Heart left ventricle (tissue), 16 donors: ENCODE data around the gene ADM. TPM values are rescaled to one million over a fixed set of nuclear protein-coding genes. Genes with fewer than 3 reads are reported as not detected.
A peak's percentile ranks its signal among the peaks of the same experiment; 100 is the strongest.

Experiments
- ATAC-seq, 4 donors: fragments of 200-7000 bp; cut with Tn5 transposase; one replicate each; pipeline ENCODE4 v1.9.1; 2020 to 2022; ENCODE audit warnings: moderate library complexity in 4 of 4, mild to moderate bottlenecking in 3 of 4, moderate number of reproducible peaks in 1 of 4
- DNase-seq, 5 donors: peaks; one replicate each; pipeline ENCODE4 v3.0.0-alpha.2; 2020
- H3K27ac ChIP-seq, 12 donors: fragments of 200-600 bp; sonication (generic) in 4 of 12; one replicate each; pipeline versions ENCODE4 v1.5.0 to v1.8.0; 2016 to 2022; ENCODE audit warnings: mild to moderate bottlenecking in 2 of 12
- H3K27me3 ChIP-seq, 9 donors: fragments of 200-600 bp; sonication (generic) in 2 of 9; one replicate each; pipeline versions ENCODE4 v1.5.1 to v1.8.0; 2016 to 2022; ENCODE audit warnings: mild to moderate bottlenecking in 3 of 9
- H3K36me3 ChIP-seq, 9 donors: fragments of 200-600 bp; sonication (generic) in 2 of 9; one replicate each; pipeline versions ENCODE4 v1.5.0 to v1.8.0; 2018 to 2022; ENCODE audit warnings: mild to moderate bottlenecking in 2 of 9
- H3K4me1 ChIP-seq, 12 donors: fragments of 200-600 bp; sonication (generic) in 4 of 12; one replicate each; pipeline versions ENCODE4 v1.5.0 to v1.8.0; 2016 to 2022; ENCODE audit warnings: mild to moderate bottlenecking in 3 of 12
- H3K4me3 ChIP-seq, 12 donors: fragments of 200-600 bp; sonication (generic) in 4 of 12; one replicate each; pipeline versions ENCODE4 v1.5.0 to v1.8.0; 2017 to 2022; ENCODE audit warnings: mild to moderate bottlenecking in 9 of 12, moderate library complexity in 4 of 12
- H3K9me3 ChIP-seq, 12 donors: fragments of 200-600 bp; sonication (generic) in 4 of 12; one replicate each; pipeline versions ENCODE4 v1.5.0 to v1.8.0; 2016 to 2022; ENCODE audit warnings: mild to moderate bottlenecking in 1 of 12
- POLR2A ChIP-seq, 2 donors: fragments of 450-650 bp; IDR thresholded peaks; one replicate each; pipeline ENCODE4 v1.6.1; 2017; ENCODE audit warnings: antibody characterized with exemption in 2 of 2, mild to moderate bottlenecking in 2 of 2, moderate library complexity in 2 of 2
- WGBS, 4 donors: extraction: QIAGEN DNeasy Blood & Tissue Kit in 2 of 4; methylation state at CpG; one replicate each; pipeline versions ENCODE4 v1.1.5 to v1.1.7; 2013 to 2018; 5-methylcytosine and 5-hydroxymethylcytosine counted together
- intact Hi-C, 10 donors: fragments of 100-400 bp; cut with DNase I; formaldehyde crosslinking; loops; one replicate each; pipeline versions ENCODE4 v1.11.1 to v1.14.2; 2022
- polyA plus RNA-seq, 2 donors: library from polyadenylated mRNA; stranded (reverse); fragments of 200-250 nt; gene quantifications; one replicate each; pipeline ENCODE4 v1.2.3, GENCODE V29; 2013
- total RNA-seq, 9 donors: library from RNA; depleted of rRNA in 2 of 9; stranded (reverse); fragments of >200 nt in 2 of 9; fragmentation: NEBNext Ultra II Directional in 3 of 9; extraction: Animal tissue kit (Norgen Biotek cat#: 25700) in 3 of 9; gene quantifications; one replicate each; pipeline versions ENCODE4 v1.1.0 to v1.2.4, GENCODE V29; 2016 to 2023
- TF ChIP-seq, protein P1 (sequence below), 12 donors: fragments of 200-600 bp; sonication (generic) in 4 of 12; IDR thresholded peaks; one replicate each; pipeline versions ENCODE4 v1.5.0 to v1.8.0; 2018 to 2022; ENCODE audit warnings: antibody characterized with exemption in 12 of 12, mild to moderate bottlenecking in 5 of 12
- donor health status: ischemic (EF 13 %, LVEDD 7.1; RV severe dilation, severe dysfunction).
- donor health status: healthy with polysubstance abuse.
- donor health status: DM: no; HTN: yes; CAD: no.
- donor health status: DM: no; HTN: no; CAD: no.
- donor health status: ischemic (EF 25% LVEDD 6.9; RV normal size, moderate dysfunction).
- donor health status: ischemic (EF 25% LVEDD 5.7; RV mildly dilated, moderate dysfunction).
- donor health status: healthy.
- donor health status: DM: yes; HTN: yes; CAD: no.
- donor health status: ischemic (EF 35%, LVEDD 5.7; RV mildly dilated, moderate dysfunction).
- donor health status: nonischemic (EF 11% LVEDD 7.7; RV severe dilation, severe dysfunction).
- donor health status: DM: yes; HTN: yes; CAD: no.
- donor health status: PGD.
- donor health status: ischemic (EF 29% LVEDD 5.4; RV normal size, mild dysfunction).
- donor health status: nonischemic (EF 23%, LVEDD 6.1; RV moderate dilation, normal function).

ADM gene
- total and polyA plus RNA-seq, 11 donors, result 6.9 to 154 (median 16.8) TPM

DNA sequence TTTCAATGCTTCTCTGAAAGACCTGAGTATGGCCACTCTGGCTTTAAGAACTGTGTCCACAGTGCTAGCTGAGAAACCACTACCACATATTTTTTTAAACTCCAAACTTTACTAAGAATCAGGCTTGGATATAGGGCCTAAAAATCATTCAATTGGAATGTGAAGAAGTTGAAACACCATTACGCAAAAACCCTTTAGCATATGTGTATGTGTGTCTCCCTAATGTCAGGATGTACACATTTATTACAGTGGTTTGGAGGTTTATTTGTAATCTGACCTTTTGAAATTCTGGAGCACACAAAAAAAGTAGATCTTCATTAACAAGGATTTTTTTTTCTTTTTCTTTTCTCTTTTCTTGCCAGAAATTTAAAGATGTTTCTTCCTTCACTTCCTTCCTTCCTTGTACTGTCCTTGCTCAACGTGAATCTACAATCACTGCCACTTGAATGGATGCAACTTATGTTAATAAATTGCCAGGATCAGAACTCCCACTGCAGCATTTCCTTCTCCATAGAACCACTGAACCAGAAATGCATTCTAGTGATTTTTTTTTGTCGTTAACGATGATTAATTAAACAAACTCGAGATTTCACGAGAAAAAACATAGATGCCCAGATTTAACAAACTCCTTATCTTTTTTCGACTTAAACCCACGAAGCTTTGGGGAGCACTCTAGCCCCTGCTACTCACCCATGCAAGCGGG, 3.1 kb upstream of the ADM start:
- intact Hi-C loops, result loop anchor here in 5 of 10 donors (10.0 kb wide), 3 partner anchors 187 to 687 kb away; no protein-coding TSS in a partner anchor
- Histone ChIP-seq H3K27ac (peak overlapping the region in 10 of 12 donors; percentile 84 to 92 (median 88)), H3K36me3 (no peaks in the 10 kb centered on the region), H3K4me1 (peaks cover 0 to 39% (median 23%) of the 10 kb centered on the region in 12 donors), H3K4me3 (peak overlapping the region in 10 of 12 donors; percentile 68 to 88 (median 78)), H3K27me3 (no peaks in the 10 kb centered on the region), H3K9me3 (no peaks in the 10 kb centered on the region)
- DNase-seq (no peak), ATAC-seq (no peak)
- WGBS, 4 donors, result 45 to 58% (median 58%) methylated on average over 9 of the region's 9 CpGs
- TF ChIP-seq, protein P1, sequence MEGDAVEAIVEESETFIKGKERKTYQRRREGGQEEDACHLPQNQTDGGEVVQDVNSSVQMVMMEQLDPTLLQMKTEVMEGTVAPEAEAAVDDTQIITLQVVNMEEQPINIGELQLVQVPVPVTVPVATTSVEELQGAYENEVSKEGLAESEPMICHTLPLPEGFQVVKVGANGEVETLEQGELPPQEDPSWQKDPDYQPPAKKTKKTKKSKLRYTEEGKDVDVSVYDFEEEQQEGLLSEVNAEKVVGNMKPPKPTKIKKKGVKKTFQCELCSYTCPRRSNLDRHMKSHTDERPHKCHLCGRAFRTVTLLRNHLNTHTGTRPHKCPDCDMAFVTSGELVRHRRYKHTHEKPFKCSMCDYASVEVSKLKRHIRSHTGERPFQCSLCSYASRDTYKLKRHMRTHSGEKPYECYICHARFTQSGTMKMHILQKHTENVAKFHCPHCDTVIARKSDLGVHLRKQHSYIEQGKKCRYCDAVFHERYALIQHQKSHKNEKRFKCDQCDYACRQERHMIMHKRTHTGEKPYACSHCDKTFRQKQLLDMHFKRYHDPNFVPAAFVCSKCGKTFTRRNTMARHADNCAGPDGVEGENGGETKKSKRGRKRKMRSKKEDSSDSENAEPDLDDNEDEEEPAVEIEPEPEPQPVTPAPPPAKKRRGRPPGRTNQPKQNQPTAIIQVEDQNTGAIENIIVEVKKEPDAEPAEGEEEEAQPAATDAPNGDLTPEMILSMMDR (IDR thresholded peaks at IDR 0.05), result no peak
- TF ChIP-seq POLR2A (IDR thresholded peaks at IDR 0.05), result no peak

DNA sequence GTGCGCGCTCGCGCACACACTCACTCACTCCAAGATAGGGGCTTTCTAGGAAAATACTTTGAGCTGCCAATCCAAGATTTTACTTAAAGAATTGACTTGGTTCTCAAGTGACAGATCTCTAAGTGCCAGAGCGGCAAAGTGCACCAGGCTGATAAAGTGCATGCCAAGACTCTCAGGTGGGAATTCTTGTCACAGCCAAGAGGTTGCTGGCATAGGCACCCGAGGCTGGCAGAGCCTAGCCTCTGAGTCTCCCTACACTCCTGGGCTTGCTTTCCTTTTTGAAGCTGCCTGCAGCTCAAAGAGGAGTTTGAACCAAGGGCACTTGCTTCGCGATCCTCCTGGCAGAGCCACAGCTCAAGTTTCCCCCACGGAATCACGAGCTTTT, 2.5 kb upstream of the ADM start:
- DNase-seq (no peak), ATAC-seq (peak in 2 of 4 donors; percentile 0 to 1)
- Histone ChIP-seq H3K4me3 (peak overlapping the region; percentile 64 to 88 (median 76)), H3K27me3 (no peaks in the 10 kb centered on the region), H3K36me3 (no peaks in the 10 kb centered on the region), H3K9me3 (no peaks in the 10 kb centered on the region), H3K27ac (peak overlapping the region; percentile 33 to 92 (median 87)), H3K4me1 (peaks cover 0 to 45% (median 29%) of the 10 kb centered on the region in 12 donors)
- TF ChIP-seq, protein P1 (IDR thresholded peaks at IDR 0.05), result no peak
- TF ChIP-seq POLR2A (IDR thresholded peaks at IDR 0.05), result no peak
- 27 to 37% (median 33%) methylated on average over 8 to 10 of the region's 10 CpGs for WGBS, 4 donors
- intact Hi-C loops, result loop anchor here in 5 of 10 donors (10.0 kb wide), 3 partner anchors 188 to 688 kb away; no protein-coding TSS in a partner anchor

DNA sequence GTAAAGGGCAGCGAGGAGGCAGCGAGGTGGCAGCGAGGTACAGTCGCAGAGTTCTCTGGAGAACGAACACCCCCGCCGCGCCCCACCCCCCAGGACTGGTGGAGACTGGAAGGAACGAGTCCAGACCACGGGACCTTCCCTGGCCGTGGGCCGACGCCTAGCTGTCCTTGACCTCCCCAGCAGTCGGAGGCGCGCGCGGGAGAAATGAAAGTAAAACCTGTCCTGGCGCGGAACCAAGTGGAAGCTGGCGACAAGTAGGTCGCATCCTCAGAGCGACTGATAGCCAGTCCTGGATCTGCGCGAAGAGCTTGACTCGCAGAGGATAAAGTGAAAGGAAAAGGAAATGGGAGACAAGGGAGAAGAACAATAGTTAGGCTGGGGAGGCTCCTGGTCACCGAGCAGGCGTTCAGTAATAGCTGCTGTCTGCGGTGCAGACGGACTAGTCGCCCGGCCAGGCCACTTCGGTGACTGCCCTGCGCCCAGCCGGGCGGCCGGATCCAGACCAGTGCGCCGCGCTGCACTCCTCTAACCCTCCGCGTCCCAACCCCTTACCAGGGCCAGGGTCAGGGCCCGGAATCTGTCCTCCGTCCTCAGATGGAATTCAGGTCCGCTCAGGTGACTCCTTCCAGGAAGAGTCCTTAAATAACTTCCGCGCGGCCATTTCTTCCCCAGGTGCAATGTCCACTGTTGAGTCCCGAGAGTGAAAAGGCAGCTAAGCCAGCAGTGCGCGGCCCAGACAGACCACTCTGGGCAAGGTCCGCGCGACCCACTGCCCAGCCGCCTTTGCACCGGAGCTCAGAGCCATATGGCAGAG, 1.9 kb upstream of the ADM start:
- WGBS, 4 donors, result 0 to 1% (median 1%) methylated on average over 43 to 56 of the region's 56 CpGs

More for the DNA sequence above, 1.9 kb upstream of the ADM start:
- H3K4me1 ChIP-seq, result peaks cover 0 to 50% (median 33%) of the 10 kb centered on the region in 12 donors
- H3K27ac ChIP-seq, result peak overlapping the region; percentile 33 to 92 (median 87)
- TF ChIP-seq, protein P1 (IDR thresholded peaks at IDR 0.05), result peak in 1 of 12 donors; percentile 8
- no peak for TF ChIP-seq POLR2A (IDR thresholded peaks at IDR 0.05)
- ATAC-seq, result peak; percentile 45 to 70 (median 58)
- H3K27me3 ChIP-seq, result no peaks in the 10 kb centered on the region
- intact Hi-C loops, result loop anchor here in 5 of 10 donors (1.0 to 10.0 kb wide), 4 partner anchors 188 to 688 kb away; no protein-coding TSS in a partner anchor
- peak overlapping the region; percentile 64 to 88 (median 76) for H3K4me3 ChIP-seq
- no peaks in the 10 kb centered on the region for H3K9me3 ChIP-seq
- DNase-seq, result peak; percentile 88 to 94 (median 90)
- H3K36me3 ChIP-seq, result no peaks in the 10 kb centered on the region
